Measurements from ENCODE around the gene XRCC1.

XRCC1 gene

DNA sequence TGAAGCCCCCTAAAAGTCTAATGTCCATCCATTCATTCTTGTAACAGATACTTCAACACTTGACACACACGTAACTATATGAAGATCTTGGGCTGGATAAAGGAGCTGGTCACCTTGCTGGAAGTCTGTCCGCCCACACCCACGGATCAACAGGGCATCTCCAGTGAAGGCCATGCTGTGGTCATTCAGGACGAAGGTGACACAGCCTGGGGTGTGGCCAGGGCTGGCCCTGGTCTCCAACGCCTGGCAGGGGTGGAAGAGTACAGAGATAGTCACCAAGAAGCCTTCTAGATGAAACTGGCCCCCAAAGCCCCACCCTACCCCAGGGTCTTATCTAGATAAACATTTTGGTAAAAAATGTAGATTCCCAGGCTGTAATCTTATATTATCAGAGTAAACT, 64.0 kb downstream of the XRCC1 start:
- H3K36me3 Mint-ChIP-seq (ENCODE audit: low read depth) = peaks cover 76% of the 10 kb centered on the region
- peaks cover 7% of the 10 kb centered on the region for H3K4me1 Mint-ChIP-seq (ENCODE audit: low read depth)
- H3K27me3 Mint-ChIP-seq = no peaks in the 10 kb centered on the region
- H3K4me3 Mint-ChIP-seq = no peak overlapping the region
- H3K27ac Mint-ChIP-seq = no peak overlapping the region
- no peaks in the 10 kb centered on the region for H3K9me3 Mint-ChIP-seq
- DNase-seq = no peak

DNA sequence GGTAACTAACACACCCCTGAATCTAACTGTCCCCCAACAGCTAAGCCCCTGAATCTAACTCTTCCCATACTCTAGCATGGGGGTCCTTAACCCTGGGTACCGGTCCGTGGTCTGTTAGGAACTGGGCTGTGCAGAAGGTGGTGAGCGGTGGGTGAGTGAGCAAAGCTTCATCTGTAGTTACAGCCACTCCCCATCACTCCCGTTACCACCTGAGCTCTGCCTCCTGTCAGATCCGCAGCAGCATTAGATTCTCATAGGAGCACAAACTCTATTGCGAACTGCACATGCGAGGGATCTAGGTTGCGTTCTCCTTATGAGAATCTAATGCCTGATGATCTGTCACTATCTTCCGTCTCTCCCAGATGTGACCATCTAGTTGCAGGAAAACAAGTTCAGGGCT, 64.6 kb downstream of the XRCC1 start:
- no peak overlapping the region for H3K27ac Mint-ChIP-seq
- H3K4me1 Mint-ChIP-seq (ENCODE audit: low read depth) = peaks cover 8% of the 10 kb centered on the region
- H3K9me3 Mint-ChIP-seq = no peaks in the 10 kb centered on the region
- DNase-seq = no peak
- no peaks in the 10 kb centered on the region for H3K27me3 Mint-ChIP-seq
- H3K36me3 Mint-ChIP-seq (ENCODE audit: low read depth) = peaks cover 77% of the 10 kb centered on the region
- H3K4me3 Mint-ChIP-seq = no peak overlapping the region

DNA sequence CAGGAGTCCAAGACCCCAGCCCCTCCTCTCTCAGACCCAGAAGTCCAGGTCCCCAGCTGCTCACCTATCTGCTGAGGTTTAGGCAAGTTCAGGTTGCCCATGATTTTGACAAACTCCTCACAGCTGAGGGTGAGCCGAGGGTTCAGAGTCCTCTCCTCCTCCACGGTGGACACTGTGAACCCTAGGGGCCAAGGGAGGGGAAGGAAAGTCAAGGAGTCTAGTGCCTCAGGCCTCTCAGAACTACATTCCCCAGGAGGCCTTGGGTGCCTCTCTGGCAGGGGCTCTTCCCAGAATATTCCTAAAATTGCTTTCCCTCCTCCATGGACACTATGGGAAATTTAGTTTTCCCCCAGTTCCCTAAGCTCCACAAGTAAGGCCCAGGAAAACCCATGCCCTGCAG, 67.4 kb downstream of the XRCC1 start:
- peaks cover 72% of the 10 kb centered on the region for H3K36me3 Mint-ChIP-seq (ENCODE audit: low read depth)

DNA sequence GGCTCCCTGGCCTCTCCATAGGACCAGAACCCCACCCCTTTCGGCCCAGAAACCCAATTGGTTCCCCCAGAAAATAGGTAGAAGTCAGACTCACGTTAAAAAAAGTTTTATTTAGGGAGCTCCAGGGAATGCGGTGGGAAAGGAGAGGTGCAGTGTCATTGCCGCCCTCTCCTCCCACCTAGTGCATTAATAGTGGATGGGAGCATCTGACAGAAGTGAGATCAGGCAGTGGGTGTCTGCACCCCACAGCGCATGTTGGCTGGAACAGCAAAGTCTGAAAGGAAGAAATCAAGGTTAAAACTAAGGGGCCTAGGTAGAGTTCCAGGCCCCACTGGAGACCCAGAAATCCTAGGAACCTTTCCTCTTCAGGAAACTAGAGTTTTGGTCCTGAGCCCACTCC, 68.7 kb downstream of the XRCC1 start:
- Mint-ChIP-seq H3K4me3 (no peak overlapping the region), H3K27ac (peak overlapping the region; percentile 77), H3K27me3 (no peaks in the 10 kb centered on the region), H3K36me3 (ENCODE audit: low read depth) (peaks cover 69% of the 10 kb centered on the region), H3K9me3 (no peaks in the 10 kb centered on the region), H3K4me1 (ENCODE audit: low read depth) (peaks cover 33% of the 10 kb centered on the region)
- no peak for DNase-seq

More for the DNA sequence above, 67.4 kb downstream of the XRCC1 start:
- H3K27me3 Mint-ChIP-seq = no peaks in the 10 kb centered on the region
- H3K27ac Mint-ChIP-seq = peak overlapping the region; percentile 71
- H3K9me3 Mint-ChIP-seq = no peaks in the 10 kb centered on the region
- H3K4me3 Mint-ChIP-seq = no peak overlapping the region
- H3K4me1 Mint-ChIP-seq (ENCODE audit: low read depth) = peaks cover 26% of the 10 kb centered on the region
- no peak for DNase-seq

DNA sequence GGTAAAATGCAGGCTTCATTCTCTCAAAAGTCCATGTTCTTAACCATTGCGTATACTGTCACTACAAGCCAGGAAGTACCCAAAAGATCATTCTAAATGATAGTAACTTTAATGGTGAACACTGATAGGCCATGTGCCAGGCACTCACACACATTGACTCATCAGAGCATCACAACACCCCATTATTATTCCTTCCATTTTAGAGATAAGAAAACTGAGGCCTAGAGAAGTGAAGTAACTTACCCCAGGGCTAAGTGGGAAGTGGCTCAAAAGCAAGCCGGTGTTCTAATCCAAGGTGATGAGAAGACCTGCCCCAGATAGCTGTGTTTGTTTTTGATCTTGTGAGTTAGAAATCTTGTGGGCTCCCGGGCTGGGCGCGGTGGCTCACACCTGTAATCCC, 69.4 kb downstream of the XRCC1 start:
- peaks cover 33% of the 10 kb centered on the region for H3K4me1 Mint-ChIP-seq (ENCODE audit: low read depth)
- H3K27me3 Mint-ChIP-seq = no peaks in the 10 kb centered on the region
- no peak overlapping the region for H3K4me3 Mint-ChIP-seq
- H3K36me3 Mint-ChIP-seq (ENCODE audit: low read depth) = peaks cover 68% of the 10 kb centered on the region
- no peak for DNase-seq
- H3K27ac Mint-ChIP-seq = peak overlapping the region; percentile 81
- no peaks in the 10 kb centered on the region for H3K9me3 Mint-ChIP-seq

DNA sequence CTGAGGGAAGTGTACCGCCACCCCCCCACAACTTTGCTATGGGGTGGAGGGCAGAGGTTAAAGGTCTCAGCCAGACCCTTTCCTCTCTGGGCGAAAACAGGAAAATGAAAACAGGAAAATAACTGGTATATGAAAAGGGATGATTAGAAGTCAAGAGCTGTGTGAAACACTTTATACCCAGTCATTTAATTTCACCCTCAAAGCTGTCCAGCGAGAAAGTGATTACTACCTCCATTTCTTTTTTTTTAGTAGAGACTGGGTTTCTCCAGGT, 70.2 kb downstream of the XRCC1 start:
- peak overlapping the region; percentile 82 for H3K27ac Mint-ChIP-seq
- no peaks in the 10 kb centered on the region for H3K27me3 Mint-ChIP-seq
- peak overlapping the region; percentile 42 for H3K4me3 Mint-ChIP-seq
- H3K36me3 Mint-ChIP-seq (ENCODE audit: low read depth) = peaks cover 65% of the 10 kb centered on the region
- peaks cover 35% of the 10 kb centered on the region for H3K4me1 Mint-ChIP-seq (ENCODE audit: low read depth)
- no peaks in the 10 kb centered on the region for H3K9me3 Mint-ChIP-seq
- DNase-seq = no peak

DNA sequence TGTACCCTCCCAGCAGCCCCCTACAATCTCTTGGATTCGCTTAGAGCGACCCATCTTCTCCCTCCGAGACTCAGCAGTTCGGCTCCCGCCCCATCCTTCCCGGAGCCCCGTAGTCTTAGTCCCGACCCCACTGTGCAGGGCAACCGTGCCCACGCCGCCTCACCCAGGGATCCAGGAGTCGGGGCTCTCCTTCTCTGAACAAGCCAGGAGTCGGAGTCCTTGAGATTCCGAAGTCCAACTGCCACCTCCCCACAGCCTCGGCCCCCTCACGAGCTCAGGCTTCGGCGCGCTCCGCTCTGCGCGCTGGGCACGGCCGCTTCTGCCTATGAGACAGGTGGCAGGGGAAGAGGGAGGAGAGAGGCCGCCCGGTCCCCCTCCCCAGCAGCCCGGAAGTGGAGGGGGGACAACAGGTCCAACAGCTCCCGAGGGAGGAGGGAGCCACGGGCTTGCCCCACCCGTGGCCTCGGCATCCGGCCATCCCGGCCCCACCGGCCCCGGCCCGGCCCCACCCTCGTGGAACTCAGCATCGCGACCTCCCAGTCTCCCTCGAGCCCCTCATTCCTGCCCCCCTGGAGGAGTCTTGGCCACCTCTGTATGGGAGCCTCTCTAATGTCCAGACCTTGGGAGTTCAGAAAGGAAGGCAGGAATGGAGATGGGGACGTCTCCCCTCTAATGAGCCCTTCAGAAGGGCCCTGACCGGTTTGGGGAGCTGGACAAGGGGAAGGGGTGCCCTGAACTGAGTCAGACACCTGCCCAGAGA, 70.7 kb downstream of the XRCC1 start, which contains the start of gene PHLDB3:
Gene PHLDB3, minus strand, starts transcription at position 321 of the 760 bp plus-strand sequence. CDS start 628 bp downstream, outside the sequence.
- DNase-seq = no peak
- peak within 1 kb of the TSS; percentile 98 for H3K27ac Mint-ChIP-seq
- H3K4me1 Mint-ChIP-seq (ENCODE audit: low read depth) = peaks cover 35% of the 10 kb centered on the region
- no peaks in the 10 kb centered on the region for H3K27me3 Mint-ChIP-seq
- H3K9me3 Mint-ChIP-seq = no peaks in the 10 kb centered on the region
- H3K4me3 Mint-ChIP-seq = peak within 1 kb of the TSS; percentile 97
- peaks cover 61% of the 10 kb centered on the region for H3K36me3 Mint-ChIP-seq (ENCODE audit: low read depth)

DNA sequence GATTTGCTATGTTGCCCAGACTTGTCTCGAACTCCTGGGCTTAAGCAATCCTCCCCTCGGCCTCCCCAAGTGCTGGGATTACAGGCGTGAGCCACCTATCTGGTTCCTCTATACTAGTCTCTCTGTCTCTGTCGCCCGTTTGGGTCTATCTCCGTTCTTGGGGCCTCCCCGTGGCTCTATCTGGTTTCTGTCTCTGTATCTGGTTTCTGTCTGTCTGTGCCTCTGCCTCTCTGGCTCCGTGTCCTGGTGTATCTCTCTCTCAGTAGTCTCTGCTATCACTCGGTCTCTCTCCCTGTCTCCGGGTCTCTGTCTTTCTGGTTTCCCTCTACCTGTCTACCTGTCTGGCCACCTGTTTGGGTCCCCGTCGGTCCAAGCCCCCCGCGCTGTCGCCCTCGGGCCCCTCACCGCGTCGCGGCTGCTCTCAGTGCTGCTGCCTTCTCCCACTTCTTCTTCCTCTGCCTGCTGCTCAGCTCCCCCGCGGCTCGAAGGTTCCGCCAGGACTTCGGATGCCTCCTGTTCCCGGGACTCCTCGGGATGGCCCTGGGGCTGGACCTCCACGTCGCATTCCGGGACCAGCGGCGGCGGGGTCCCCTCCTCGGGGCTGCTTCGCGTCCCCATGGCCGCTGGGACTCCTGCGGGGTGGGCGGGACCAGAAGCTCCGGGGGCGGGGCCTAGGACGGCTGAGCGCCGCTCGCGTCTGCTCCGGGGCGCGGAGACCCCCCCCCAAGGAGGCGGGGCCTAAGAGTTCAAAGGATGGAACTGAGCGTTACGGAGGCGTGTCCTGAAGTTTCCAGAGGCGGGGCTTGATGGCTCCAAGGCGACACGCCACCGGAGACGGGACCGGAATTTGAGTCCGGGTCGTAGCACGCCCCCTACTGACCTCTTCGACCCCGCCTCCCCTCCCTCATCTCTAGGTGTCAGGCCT, 71.6 kb downstream of the XRCC1 start:
- no peaks in the 10 kb centered on the region for H3K9me3 Mint-ChIP-seq
- H3K4me3 Mint-ChIP-seq = peak overlapping the region; percentile 97
- peaks cover 35% of the 10 kb centered on the region for H3K4me1 Mint-ChIP-seq (ENCODE audit: low read depth)
- peak; percentile 99 for DNase-seq
- peaks cover 62% of the 10 kb centered on the region for H3K36me3 Mint-ChIP-seq (ENCODE audit: low read depth)
- H3K27me3 Mint-ChIP-seq = no peaks in the 10 kb centered on the region
- peak overlapping the region; percentile 98 for H3K27ac Mint-ChIP-seq

DNA sequence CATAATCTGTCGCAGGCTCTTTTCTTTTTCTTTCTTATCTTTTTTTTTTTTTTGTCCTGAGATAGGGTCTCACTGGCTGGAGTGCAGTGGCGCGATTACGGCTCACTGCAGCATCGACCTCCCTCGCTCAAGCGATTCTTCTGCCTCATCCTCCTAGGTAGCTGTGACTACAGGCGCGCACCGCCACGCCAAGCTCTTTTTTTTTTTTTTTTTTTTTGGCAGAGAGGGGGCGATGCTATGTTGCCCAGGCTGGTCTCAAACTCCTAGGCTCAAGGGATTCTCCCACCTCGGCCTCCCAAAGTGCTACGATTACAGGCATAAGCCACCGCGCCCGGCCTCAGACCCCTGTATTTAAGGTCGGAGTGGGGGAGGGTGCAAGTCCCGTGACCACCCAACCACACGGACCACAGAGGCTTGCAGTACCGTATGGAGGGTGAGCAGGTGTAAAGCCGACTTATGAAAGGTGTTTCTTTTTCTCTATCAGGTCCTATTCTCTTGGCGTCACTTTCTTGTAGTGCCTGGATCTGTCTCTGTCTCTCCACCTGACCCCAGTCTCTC, 72.8 kb downstream of the XRCC1 start:
- no peaks in the 10 kb centered on the region for H3K9me3 Mint-ChIP-seq
- H3K4me3 Mint-ChIP-seq = peak overlapping the region; percentile 97
- no peak for DNase-seq
- H3K27ac Mint-ChIP-seq = peak overlapping the region; percentile 98
- peaks cover 62% of the 10 kb centered on the region for H3K36me3 Mint-ChIP-seq (ENCODE audit: low read depth)
- H3K27me3 Mint-ChIP-seq = no peaks in the 10 kb centered on the region
- peaks cover 35% of the 10 kb centered on the region for H3K4me1 Mint-ChIP-seq (ENCODE audit: low read depth)

DNA sequence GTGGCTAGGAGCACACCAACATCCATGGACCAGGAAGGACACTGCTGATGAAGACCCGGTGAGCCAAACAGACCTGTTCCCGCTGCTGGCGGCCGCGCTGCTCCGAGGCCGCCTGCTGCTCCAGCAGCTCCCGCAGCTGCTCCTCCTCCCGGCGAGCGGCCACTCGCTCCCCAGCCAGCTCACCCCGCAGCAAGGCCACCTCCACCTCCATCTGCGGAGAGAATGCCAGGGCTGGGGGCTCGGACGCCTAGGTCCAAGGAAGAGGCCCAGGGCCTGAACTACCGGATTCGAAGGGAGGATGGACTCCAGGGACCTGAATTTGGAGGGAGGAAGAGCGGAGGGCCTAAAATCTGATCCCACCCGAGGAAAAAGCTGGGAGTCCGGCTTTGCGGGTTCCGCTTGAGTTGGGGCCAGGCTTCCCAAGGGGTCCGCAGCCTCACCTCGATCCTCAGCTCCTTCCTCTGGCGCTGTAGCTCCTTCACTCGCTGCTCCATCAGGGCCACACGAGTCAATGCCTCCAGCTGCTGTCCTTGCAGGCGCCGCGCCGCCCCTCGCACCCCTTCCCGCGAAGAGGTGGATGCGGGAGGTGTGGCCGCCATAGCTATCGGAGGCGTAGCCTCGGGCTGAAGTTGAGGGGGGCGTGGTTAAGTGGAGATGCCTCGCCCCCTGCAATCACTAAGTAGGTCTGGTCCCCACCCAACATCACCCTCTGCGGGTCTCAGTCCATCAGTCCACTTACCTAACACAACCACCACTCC, 73.5 kb downstream of the XRCC1 start:
- peaks cover 67% of the 10 kb centered on the region for H3K36me3 Mint-ChIP-seq (ENCODE audit: low read depth)
- H3K9me3 Mint-ChIP-seq = no peaks in the 10 kb centered on the region
- H3K27me3 Mint-ChIP-seq = no peaks in the 10 kb centered on the region
- no peak overlapping the region for H3K27ac Mint-ChIP-seq
- H3K4me1 Mint-ChIP-seq (ENCODE audit: low read depth) = peaks cover 35% of the 10 kb centered on the region
- H3K4me3 Mint-ChIP-seq = no peak overlapping the region
- DNase-seq = no peak

DNA sequence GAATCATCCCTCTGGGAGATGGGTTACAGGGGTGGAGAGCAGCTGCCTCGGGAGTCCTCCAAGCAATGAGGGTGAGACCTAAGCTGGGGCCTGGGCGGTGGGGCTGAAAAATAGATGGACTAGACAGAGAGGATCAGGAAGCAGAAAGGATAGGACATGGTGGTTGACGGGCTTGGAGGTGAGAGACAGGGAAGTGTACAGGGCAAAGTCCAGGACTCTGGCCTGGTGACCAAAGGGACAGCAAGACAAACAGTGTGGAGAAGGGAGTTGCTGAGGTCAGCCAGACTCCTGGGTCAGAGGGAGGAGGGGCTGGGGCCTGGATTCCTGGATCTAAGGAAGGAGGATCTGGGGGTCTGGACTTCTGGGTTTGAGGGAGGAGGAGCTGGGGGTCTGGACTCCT, 76.3 kb downstream of the XRCC1 start:
- peaks cover 69% of the 10 kb centered on the region for H3K36me3 Mint-ChIP-seq (ENCODE audit: low read depth)

DNA sequence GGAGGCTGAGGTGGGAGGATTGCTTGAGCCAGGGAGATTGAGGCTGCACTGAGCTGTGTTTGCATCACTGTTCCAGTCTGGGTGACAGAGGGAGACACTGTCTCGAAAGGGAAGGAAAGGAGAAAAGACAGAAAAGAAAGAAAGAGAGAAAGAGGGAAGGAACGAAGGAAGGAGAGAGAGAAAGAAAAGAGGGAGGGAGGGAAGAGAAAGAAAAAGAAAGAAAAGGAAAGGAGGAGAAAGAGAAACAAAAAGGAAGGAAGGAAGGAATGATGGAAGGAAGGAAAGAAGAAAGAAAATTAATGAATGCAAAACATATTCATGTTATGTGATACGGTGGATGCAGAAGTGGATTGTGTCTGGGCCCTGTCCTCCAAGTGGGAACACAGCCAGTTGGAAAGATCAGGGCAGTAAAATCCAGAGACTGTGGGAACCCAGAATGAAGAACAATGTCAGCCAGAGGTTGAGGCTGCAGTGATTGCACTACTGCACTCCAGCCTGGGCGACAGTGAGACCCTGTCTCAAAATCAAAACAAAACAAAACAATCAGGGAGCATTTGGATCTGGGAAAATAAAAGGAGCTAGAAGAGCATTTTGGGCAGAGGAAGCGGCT, 77.0 kb downstream of the XRCC1 start:
- peaks cover 70% of the 10 kb centered on the region for H3K36me3 Mint-ChIP-seq (ENCODE audit: low read depth)
- no peak for DNase-seq
- peaks cover 13% of the 10 kb centered on the region for H3K4me1 Mint-ChIP-seq (ENCODE audit: low read depth)
- no peaks in the 10 kb centered on the region for H3K9me3 Mint-ChIP-seq
- peak overlapping the region; percentile 30 for H3K27ac Mint-ChIP-seq
- no peak overlapping the region for H3K4me3 Mint-ChIP-seq
- no peaks in the 10 kb centered on the region for H3K27me3 Mint-ChIP-seq

More for the DNA sequence above, 76.3 kb downstream of the XRCC1 start:
- H3K27ac Mint-ChIP-seq = no peak overlapping the region
- no peak for DNase-seq
- no peak overlapping the region for H3K4me3 Mint-ChIP-seq
- H3K9me3 Mint-ChIP-seq = no peaks in the 10 kb centered on the region
- no peaks in the 10 kb centered on the region for H3K27me3 Mint-ChIP-seq
- peaks cover 19% of the 10 kb centered on the region for H3K4me1 Mint-ChIP-seq (ENCODE audit: low read depth)

DNA sequence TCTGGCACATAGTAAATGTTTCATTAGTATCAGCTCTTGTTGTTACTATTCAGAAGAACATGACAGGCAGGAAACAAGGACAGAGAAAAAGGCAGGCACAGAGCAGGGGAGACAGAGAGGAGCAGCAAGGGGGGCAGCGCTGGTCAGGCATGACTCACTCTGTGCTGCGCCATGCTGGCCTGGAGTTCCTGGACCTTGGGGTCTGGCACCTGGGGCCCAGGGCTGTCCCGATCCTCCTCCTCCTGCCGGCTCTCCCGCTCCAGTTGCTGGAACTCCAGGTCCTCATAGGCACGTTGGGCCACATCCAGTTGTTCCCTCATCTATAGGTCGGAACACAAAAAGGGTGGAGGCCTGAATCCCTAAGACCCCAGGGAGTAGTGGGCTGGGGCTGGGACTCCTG, 78.4 kb downstream of the XRCC1 start:
- Mint-ChIP-seq H3K36me3 (ENCODE audit: low read depth) (peaks cover 60% of the 10 kb centered on the region), H3K4me3 (no peak overlapping the region), H3K4me1 (ENCODE audit: low read depth) (peaks cover 2% of the 10 kb centered on the region), H3K27me3 (no peaks in the 10 kb centered on the region), H3K27ac (no peak overlapping the region), H3K9me3 (no peaks in the 10 kb centered on the region)
- DNase-seq = no peak

DNA sequence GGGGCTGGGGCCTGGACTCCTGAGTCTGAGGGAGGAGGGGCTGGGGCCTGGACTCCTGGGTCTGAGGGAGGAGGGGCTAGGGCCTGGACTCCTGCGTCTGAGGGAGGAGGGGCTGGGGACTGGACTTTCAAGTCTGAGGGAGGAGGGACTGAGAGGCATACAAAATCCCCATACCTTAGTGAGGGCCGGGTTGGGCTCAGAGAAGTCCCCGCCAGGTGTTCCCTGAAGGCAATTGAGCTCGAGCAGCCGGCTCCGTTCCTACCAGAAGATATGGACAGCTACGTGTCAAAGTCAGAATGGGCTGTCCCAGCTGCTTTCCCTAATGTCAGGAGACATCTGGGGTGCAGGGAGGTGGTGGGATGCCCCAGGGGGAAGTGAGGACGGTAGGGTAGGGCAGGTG, 80.2 kb downstream of the XRCC1 start:
- no peak overlapping the region for H3K4me3 Mint-ChIP-seq
- no peak overlapping the region for H3K27ac Mint-ChIP-seq
- peaks cover under 1% of the 10 kb centered on the region for H3K4me1 Mint-ChIP-seq (ENCODE audit: low read depth)
- no peaks in the 10 kb centered on the region for H3K9me3 Mint-ChIP-seq
- H3K36me3 Mint-ChIP-seq (ENCODE audit: low read depth) = peaks cover 56% of the 10 kb centered on the region
- DNase-seq = no peak
- no peaks in the 10 kb centered on the region for H3K27me3 Mint-ChIP-seq
